ENCODE results near the gene CNOT10.
"Not testable (repeated sequence)": the region's sequence is repeated elsewhere in the genome, so short reads cannot be mapped to it uniquely, and the experiment has no call there.

CNOT10 gene, protein sequence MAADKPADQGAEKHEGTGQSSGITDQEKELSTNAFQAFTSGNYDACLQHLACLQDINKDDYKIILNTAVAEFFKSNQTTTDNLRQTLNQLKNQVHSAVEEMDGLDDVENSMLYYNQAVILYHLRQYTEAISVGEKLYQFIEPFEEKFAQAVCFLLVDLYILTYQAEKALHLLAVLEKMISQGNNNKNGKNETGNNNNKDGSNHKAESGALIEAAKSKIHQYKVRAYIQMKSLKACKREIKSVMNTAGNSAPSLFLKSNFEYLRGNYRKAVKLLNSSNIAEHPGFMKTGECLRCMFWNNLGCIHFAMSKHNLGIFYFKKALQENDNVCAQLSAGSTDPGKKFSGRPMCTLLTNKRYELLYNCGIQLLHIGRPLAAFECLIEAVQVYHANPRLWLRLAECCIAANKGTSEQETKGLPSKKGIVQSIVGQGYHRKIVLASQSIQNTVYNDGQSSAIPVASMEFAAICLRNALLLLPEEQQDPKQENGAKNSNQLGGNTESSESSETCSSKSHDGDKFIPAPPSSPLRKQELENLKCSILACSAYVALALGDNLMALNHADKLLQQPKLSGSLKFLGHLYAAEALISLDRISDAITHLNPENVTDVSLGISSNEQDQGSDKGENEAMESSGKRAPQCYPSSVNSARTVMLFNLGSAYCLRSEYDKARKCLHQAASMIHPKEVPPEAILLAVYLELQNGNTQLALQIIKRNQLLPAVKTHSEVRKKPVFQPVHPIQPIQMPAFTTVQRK

DNA sequence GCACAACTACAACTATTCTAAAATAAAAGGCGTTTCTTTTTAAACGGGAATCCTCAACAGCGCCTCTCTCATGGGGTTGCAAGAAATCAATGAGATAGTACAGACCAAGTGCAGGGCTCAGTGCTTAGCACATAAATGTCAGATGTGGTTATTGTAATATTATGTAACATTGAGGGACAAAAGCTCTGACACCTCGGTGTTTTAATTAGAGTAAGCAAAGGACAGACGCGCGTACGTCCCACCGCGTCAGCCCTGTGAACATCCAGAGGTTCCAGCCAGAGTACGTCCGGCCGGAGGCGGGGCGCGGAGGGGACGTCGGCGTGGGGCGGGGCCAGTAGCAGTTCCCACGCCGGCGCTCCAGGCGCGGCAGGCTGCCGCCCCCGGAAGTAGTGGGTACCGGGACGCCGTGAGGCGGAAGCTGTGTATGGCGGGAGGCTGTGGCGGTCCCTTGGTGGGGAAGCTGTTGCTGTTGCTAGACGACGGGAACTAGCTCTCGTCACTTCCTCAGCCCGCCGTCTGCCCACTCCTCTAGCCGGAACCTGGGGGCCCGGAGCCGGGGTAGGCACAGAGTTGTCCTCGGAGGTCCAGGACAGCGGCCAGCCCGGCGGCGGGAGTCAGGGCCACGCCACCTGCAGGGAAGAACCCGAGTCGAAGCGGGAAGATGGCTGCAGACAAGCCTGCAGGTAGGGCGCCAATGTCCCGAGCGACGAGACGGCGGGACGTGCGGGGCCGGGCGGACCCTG lies at the start of gene CNOT10:
Gene CNOT10 (plus strand): TSS at position 389 of the 743 bp plus-strand sequence. CDS start 273 bp downstream, at position 662.
- DNase-seq (ENCODE audit: low read depth): peak; percentile 93

- DNase-seq (ENCODE audit: low read depth): no peak
These were observed 44.0 kb upstream of the CNOT10 start for GRCh38 chr3:32640939-32641338.

- DNase-seq (ENCODE audit: low read depth): no peak
These were observed 43.6 kb upstream of the CNOT10 start for GRCh38 chr3:32641356-32641755.

- DNase-seq (ENCODE audit: low read depth): no peak
These were observed 41.6 kb upstream of the CNOT10 start for GRCh38 chr3:32643354-32643753.

DNA sequence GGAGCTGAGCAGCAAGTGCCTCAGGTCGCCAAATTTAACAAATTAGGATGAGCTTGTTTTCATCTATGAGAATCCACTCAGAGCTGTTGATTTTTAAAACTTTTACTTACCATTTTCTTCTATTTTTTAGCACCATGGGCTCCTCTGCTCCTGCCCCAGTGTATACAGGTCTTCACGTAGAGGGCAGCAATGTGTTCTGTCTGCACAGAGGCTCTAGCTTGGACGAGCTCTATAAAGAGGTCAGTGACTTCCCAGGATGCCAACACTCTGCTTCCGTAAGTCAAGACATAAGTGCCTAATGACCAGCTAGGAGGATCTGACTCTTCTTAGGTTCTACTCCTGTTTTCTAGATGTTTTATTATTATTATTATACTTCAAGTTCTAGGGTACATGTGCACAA lies 41.2 kb upstream of the CNOT10 start:
- no peak for DNase-seq (ENCODE audit: low read depth)

DNA sequence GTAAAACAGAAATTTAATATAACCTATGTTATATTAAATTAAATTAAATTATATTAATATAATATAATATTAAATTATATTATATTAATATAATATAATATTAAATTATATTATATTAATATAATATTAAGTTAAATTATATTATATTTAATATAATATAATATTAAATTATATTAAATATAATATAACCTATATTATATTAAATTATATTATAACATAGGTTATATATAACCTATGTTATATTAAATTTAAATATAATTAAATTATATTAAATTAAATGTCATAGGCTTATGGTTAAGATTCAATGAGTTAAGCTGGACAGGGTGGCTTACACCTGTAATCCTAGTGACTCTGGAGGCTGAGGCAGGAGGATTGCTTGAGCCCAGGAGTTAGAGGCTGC lies 40.6 kb upstream of the CNOT10 start:
- no peak for DNase-seq (ENCODE audit: low read depth)

GRCh38 chr3:32646761-32647160 lies 38.2 kb upstream of the CNOT10 start:
- no peak for DNase-seq (ENCODE audit: low read depth)

- not testable (repeated sequence) for DNase-seq (ENCODE audit: low read depth)
These were observed 32.5 kb upstream of the CNOT10 start for GRCh38 chr3:32652337-32653100.

DNA sequence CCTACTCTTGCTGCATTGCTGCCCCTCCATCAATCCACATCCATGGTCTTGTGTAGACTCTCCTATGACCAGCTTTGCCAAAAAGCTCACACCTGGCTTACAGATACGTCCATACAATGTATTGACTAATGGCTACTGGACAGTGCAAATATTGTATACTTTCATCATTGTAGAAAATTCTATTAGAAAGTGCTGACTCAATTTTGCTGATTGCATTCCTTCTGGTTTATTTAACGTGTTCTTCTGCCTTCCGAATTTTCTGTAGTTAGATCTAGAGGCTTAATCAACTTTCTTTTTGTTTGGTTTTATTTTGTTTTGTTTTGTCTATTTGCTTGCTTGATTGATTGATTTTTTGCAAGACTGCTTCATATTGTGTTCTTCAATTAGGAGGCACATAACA lies 29.8 kb upstream of the CNOT10 start:
- no peak for DNase-seq (ENCODE audit: low read depth)

GRCh38 chr3:32660634-32661033 lies 24.4 kb upstream of the CNOT10 start:
- DNase-seq (ENCODE audit: low read depth): no peak

GRCh38 chr3:32662647-32663046 lies 22.3 kb upstream of the CNOT10 start:
- DNase-seq (ENCODE audit: low read depth): no peak

DNA sequence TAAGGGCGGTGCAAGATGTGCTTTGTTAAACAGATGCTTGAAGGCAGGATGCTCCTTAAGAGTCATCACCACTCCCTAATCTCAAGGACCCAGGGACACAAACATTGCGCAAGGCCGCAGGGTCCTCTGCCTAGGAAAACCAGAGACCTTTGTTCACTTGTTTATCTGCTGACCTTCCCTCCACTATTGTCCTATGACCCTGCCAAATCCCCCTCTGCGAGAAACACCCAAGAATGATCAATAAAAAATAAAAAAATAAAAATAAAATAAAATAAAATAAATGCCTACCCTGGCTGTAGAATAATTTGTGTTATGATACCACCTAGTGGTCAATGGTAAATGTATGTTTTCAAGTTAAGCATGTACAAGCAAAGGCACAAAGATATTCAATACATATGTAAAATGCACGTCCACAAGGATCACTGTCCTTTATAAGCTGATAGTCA lies 20.3 kb upstream of the CNOT10 start:
- not testable (repeated sequence) for DNase-seq (ENCODE audit: low read depth)

DNA sequence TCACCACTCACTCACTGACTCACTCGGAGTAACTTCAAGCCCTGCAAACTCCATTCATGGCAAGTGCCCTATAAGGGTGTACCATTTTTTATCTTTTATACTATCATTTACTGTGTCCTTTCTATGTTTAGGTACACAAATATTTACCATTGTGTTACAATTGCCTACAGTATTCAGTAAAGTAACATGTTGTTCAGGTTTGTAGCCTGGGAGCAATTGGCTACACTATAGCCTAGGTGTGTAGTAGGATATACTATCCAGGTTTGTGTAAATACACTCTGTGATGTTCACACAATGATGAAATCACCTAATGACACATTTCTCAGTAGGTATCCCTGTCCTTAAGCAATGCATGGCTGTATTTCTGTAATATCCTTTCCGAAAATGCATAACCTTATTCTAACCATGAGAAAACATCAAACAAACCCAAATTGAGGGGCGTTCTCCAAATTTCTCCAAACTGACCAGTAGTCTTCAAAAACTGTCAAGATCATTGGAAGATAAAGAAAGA lies 17.9 kb upstream of the CNOT10 start:
- no peak for DNase-seq (ENCODE audit: low read depth)

GRCh38 chr3:32669226-32669625 lies 15.8 kb upstream of the CNOT10 start:
- not testable (repeated sequence) for DNase-seq (ENCODE audit: low read depth)

- DNase-seq (ENCODE audit: low read depth): not testable (repeated sequence)
These were observed 11.3 kb upstream of the CNOT10 start for GRCh38 chr3:32673730-32674129.

GRCh38 chr3:32675164-32675563 lies 9.8 kb upstream of the CNOT10 start:
- no peak for DNase-seq (ENCODE audit: low read depth)

GRCh38 chr3:32675650-32676049 lies 9.3 kb upstream of the CNOT10 start:
- no peak for DNase-seq (ENCODE audit: low read depth)

GRCh38 chr3:32681811-32682210 lies 3.2 kb upstream of the CNOT10 start:
- DNase-seq (ENCODE audit: low read depth): no peak

GRCh38 chr3:32684029-32684799 lies 774 bp upstream of the CNOT10 start:
- no peak for DNase-seq (ENCODE audit: low read depth)

DNA sequence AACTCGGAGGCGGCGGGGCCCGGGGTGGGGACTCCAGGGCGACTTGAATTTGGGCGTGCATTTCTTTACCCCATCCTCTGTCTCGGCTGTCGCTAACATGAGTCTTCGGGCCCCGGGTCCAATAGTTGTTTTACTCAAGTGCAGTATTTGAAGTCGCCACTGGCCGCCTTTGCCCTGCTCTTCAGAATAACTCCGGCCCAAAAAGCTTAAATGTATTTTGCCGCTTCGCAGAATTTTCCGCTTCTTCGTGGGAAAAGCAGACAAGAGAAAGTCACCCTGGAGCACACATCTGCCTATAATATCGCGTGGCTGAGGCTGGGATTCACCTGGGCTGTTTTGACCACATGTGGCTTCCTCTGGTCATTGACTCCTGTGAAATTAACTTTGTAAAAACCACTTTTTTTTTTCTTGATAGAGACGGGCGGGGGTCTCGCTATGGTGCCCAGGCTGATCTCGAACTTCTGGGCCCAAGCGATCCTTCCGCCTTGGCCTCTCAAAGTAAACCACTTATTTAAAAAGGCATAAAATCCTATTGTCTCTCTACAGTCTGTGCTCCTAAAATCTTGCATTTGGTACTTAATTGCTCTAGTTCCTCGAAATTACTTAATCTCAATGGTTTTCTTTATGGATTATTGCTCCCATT lies 676 bp downstream of the CNOT10 start:
- no peak for DNase-seq (ENCODE audit: low read depth)

Measured in stimulated activated CD8-positive, alpha-beta memory T cell treated with anti-CD3 and anti-CD28 coated beads, Interleukin-12 subunit alpha, Interleukin-12 subunit beta, amount 100 ng/mL, for 4 hours (primary cell).